ENCODE data around the gene MERTK.
A peak's percentile ranks its signal among the peaks of the same experiment; 100 is the strongest.
"Not testable (repeated sequence)": the region's sequence is repeated elsewhere in the genome, so short reads cannot be mapped to it uniquely, and the experiment has no call there.

Gene MERTK

DNA sequence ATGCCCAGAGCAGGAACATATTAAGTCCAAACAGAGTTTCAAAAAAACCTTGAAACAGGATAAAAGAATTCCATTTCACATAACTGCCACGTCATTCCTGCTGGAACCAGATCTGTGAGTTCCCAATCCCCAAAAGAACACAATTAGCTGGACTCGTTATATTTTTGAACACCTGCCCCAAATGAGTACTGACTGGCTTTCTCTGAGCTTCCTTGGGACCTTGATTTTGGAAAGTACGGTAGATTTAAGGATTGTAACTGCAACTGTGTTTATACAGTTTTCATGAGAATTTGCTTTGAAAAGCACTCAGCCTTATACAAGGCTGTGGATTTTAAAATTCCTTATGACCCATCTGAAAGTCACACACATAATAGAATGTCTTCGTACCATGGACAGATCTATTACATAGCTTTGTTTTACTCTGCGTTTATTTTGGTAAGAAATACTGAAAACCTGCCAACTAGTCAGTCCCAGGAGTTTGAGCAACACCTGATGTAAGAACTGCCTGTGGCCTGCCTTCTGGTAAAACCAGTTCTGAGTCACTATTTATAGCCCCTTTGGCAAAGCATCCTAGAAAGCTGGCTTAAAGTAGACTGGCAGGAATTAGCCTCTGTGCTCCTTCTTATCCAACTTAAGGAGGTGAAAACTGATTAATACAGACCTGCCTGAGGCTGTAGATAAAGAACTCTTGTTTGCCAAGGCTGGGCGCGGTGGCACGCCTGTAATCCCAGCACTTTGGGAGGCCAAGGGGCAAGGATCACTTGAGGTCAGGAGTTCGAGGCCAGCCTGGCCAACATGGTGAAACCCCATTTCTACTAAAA is 48.1 kb downstream of the MERTK start:
- peak; percentile 62 for DNase-seq

DNA sequence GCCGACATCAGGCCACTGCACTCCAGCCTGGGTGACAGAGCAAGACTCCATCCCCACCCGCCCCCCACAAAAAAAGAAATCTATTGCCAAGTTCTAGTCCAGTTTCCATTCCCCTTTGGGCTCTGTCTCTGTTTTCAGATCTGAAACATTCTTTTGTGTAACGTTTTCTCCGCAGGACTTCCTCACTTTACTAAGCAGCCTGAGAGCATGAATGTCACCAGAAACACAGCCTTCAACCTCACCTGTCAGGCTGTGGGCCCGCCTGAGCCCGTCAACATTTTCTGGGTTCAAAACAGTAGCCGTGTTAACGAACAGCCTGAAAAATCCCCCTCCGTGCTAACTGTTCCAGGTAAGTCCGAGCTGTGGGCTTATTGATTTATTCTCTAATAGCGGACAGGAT is 48.8 kb downstream of the MERTK start:
- DNase-seq: no peak

DNA sequence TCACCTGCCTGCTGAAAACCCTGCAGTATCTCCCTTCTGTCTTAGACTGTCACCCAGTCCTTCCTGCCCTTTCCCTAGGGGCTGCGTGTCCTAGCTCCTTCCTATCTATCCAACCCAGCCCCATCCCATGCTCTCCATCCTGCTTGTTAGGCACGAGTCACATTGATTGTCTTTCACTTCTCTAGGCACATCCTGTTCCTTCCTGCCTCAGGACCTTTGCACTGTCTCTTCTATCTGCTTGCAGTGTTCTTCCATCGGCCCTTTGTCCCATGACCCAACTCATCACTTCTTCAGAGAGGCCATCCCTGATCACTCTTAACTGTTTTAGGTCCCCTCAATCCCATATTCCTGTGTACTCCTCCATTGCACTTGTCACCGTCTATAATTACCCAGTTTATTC is 50.4 kb downstream of the MERTK start:
- no peak for DNase-seq

DNA sequence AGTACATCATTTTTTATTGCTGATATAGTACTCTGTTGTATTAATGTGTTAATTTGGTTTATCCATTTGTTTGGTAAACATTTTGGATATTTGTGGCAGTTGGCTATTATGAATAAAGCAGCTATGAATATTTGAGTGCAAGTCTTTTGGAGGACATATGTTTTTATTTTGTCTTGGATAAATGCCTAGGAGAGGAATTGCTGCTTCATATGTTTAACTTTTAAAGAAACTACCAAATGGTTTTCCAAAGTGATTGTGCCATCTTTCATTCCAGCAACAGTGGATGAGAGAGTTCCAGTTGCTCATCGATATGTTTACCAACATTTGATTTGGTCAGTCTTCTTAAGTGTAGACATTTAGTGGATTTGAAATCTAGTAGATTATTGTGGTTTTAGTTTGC is 51.8 kb downstream of the MERTK start:
- DNase-seq: no peak

DNA sequence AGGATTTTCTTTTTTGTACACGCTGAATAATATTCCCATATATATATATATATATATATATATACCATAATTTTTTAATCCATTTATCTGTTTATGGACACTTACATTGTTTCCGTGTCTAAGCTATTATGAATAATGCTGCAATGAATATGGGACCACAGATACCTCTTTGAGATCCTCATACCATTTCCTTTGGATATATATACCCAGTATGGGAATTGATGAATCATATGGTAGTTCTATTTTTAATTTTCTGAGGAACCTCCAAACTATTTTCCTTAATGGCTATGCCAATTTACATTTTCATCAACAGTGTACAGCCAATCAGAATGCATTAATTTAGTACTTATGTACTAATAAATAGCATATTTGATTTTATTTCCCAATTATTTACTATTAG is 53.1 kb downstream of the MERTK start:
- no peak for DNase-seq

DNA sequence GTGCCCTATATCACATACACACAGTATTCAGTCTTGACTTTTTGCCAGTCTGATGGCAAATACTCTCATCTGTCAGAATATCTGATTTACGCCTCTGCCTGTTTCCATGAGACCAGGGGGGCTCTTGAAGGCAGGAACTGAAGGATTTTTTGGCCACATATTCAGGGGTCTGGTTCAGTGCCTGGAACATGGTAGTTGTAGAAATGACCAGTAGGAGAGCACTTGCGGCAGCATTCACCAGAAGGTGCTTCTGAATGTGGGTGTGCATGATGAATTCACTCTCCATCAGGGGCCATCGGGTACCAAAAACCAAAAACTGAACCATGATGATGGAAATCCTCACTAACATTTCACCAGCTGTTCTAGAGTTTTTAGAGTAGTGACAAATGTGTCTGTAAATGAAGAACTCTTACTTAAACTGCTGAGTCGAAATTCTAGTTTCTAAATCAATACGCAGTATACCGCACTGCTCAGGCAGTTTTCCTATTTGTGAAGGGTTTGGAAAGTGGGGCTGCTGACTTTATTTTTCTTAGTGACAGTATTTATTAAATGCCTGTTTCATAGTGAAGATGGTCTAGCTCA is 54.6 kb downstream of the MERTK start:
- DNase-seq: no peak

DNA sequence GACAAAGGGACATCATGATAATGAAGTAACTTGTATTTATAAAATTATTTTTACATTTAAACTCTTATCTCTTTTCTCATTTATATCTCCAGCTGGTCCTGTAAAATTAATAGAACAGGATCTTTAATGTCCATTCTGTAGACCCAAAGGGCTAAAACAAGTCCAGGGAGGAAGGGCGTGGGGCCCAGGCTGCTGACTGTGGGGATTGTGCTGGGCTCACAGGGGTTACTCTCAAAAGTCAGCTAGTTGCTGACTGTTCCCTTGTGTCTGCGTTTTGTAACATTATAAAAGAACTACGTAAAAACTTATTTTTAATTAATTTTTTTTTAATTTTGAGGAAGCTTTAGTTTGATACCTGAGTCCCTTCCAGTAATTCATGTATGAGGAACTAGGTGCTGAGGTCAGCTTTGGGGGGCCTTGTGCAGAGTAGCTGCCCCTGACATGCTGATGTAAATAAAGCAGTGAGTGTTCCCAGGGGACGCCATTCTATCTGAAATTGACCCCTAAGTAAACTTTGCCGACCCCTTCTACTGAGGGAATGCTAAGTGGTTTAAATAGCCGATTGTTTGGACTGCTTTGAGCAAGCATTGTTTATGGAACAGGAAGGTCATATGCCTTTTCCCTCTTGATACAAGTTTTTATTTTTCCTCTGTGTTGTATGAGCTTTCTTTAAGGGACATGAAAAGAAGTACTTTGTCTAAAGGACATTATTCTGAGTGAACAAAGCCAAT is 56.4 kb downstream of the MERTK start:
- no peak for DNase-seq

DNA sequence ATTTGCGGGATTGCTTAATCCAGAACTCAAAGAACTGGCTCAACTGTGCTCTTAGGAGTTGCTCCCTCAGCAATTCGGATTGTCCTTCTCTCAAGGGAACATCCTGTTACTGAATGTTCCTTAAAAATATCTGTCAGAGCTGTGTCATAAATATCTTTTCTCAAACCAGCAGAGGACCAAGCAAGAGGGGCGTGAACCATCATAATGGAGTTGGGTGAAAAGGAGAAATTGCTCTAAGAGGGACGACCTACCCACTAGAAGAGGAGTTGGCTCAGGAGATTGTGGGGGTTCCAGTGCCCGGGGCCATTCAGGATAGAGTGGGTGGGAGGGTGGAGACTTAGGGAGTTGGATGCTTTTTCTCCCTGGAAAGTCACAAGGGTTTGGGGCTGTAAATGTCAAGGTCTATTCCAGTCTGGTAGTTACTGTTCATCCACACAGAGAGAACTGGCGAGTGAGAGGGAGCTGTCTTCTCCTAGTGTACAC is 59.5 kb downstream of the MERTK start:
- DNase-seq: no peak

DNA sequence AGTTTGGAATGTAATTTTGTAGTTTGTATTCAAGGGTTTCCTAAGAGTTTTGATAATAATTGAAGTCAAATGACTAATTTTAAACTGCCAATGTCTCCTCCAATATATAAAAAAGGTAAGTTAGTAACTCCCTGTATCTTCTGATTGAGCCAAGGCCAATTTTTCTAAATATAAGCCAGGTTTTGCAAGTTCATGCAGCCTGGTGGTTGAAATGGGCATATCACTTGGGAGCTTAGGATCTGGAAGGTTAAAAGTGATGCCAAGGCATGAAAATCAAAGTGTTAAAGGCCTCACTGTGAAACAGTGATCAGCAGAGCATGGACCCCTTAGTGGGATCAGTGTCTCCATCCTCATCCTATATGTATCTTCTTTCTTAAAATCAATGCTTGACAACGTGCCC is 60.5 kb downstream of the MERTK start:
- DNase-seq: no peak

DNA sequence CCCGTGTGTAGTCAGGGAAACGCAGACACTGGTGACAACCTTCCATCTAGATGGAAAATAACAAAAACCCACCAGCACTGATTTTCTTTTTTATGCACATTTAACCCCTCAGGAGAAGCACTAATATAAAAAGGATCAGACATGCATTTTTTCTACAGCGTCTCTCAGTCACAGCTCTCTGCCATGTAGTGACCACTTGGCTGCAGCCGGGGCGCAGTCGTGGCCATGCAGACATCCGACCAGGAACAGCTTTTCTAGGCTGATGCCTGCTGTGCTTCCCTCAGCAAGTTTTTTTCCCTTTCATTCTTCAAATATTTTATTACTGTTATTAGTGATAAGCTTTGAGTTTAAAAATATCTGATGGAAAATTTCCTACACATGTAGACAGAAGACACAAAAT is 63.3 kb downstream of the MERTK start:
- no peak for DNase-seq

DNA sequence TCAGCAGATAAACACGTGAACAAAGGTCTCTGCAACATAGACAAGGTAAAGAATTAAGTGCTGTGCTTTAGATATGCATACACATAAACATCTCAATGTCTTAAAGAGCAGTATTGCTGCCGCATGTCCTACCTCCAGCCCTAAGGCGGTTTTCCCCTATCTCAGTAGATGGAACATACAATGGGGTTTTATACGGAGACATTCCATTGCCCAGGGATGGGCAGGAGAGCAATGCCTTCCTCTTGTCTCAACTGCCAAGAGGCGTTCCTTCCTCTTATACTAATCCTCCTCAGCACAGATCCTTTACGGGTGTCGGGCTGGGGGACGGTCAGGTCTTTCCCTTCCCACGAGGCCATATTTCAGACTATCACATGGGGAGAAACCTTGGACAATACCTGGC is 64.7 kb downstream of the MERTK start:
- DNase-seq: not testable (repeated sequence)

DNA sequence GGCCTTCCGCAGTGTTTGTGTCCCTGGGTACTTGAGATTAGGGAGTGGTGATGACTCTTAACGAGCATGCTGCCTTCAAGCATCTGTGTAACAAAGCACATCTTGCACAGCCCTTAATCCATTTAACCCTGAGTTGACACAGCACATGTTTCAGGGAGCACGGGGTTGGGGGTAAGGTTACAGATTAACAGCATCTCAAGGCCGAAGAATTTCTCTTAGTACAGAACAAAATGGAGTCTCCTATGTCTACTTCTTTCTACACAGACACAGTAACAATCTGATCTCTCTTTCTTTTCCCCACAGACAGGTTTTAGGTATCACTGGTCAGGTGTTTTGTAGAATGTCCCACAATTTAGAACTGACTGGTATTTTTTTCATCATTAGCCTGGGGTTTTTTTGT is 65.1 kb downstream of the MERTK start:
- not testable (repeated sequence) for DNase-seq

DNA sequence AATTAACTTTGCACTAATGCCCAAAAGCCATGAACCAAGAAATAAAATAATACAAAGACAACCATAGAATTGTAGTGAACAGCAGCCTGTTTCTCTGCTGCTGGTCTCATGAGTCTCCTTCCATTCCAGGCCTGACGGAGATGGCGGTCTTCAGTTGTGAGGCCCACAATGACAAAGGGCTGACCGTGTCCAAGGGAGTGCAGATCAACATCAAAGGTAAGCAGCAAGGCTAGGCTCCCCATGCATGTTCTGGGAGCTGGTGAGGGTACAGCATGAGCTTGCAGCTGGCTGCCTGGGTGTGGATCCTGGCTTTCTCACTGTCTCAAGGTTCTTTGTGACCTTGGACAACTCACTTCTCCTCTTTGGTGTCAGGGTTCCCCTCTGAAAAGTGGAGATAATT is 66.7 kb downstream of the MERTK start:
- DNase-seq: no peak

DNA sequence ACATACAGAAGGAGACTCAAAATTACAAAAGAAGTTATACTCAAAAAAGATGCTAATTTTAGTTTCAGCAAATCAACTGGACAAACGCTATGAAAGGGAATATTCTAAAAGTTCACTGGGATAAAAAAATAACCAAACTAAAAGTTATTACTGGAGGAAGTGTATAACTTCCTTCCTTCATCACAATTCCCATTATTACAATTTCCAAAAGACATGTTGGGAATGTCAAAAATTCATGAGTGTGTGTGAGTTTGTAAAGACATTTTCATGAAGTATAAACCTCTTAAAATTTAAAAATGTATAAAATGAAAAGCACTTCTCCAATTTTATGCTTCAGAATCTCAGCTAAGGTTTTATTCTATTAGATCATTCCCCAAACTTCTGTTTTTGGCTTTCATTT is 67.8 kb downstream of the MERTK start:
- DNase-seq: no peak

DNA sequence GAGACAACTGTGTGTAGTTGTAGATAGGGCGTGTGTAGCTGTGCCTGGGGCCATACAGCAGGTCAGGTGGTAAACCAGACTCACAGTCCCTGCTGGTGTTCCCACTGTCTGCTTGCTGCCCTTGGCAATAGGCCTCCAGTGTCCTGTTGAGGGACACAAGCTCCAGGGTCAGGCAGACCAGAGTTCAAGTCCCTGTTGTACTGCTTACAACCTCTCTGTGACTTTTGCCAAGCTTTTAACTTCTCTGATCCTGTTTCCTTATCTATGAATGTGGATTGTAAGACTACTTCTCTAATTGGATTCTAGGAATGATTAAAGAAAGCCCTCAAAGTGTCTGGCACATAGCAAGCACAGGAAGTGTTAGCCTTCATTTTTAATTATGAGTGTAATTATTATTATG is 68.6 kb downstream of the MERTK start:
- DNase-seq: no peak

DNA sequence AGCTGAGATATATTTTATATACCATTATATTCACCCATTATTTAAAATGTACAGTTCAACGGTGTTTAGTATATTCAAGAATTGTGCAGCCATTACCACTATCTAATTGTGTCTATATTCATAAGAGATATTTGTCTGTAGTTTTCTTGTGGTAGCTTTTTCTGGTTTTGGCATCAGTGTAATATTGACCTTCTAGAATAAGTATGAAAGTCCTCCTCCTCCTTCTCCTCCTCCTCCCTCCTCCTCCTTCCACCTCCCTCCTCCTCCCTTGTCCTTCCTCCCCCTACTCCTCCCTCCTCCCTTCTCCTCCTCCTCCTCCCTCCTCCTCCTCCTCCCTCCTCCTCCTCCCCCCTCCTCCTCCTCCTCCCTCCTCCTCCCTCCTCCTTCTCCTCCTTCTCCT is 72.0 kb downstream of the MERTK start:
- DNase-seq: no peak

DNA sequence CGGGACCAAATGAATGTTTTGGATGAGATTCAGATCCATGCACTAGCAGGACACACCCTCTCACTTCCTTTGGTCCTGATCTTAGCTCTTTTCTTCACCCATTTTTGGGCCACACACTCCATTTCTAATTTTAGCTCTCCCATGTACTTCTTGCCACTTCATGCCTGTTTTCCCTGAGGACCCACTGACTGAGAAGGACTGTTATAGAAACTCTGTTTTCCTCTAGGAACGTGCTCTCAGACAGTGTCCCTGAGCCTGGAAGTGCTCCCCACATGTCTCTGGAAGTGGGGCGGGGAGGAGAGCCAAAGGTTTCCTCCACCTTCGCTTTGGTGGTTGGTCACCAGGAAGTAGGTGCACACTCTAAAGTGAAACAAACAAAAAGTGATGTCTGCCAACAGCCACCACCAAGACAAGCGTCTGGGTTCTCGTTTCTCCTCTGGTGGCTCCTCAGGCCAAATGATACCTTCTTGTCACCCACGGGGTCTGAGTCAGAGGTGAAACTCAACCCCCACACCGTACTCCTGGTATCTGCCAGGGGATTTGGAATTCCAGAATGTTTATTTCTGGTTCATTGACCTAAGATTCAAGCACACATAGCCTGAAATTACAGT is 74.7 kb downstream of the MERTK start:
- DNase-seq: no peak

DNA sequence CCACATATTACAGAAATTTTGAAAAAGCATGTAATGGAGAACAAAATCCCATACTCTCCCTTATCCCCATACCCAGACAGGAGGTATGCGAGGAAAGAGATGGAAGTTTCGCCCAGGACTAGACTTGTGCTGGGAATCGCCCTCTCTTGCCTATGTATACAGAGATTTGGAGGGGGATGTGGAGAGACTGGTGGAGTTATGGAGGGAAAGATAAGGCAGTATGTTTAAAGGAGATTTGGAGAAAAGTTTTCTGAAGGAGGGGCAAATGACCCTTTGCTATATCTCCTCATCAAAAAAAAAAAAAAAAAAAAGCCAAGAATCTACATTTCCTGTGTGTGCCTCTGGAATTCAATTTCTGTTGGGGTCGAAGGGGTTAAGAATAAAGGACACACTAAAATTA is 75.3 kb downstream of the MERTK start:
- DNase-seq: no peak

DNA sequence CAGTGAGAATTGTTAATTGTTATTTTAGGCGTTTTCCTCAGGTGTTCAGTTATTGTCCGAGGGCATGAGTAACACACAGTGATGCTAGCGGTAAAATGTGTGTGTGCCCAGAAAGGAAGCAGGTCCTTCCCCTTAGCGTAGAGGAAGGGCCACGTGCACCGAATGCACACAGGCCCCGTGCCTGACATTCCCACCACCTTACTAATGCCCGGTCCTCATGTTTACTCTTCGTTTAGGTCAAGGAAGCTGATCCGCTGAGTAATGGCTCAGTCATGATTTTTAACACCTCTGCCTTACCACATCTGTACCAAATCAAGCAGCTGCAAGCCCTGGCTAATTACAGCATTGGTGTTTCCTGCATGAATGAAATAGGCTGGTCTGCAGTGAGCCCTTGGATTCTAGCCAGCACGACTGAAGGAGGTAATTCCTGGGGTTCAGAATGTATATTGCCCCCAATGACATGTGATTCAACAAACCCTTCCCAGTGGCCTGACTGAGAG is 76.7 kb downstream of the MERTK start:
- no peak for DNase-seq

DNA sequence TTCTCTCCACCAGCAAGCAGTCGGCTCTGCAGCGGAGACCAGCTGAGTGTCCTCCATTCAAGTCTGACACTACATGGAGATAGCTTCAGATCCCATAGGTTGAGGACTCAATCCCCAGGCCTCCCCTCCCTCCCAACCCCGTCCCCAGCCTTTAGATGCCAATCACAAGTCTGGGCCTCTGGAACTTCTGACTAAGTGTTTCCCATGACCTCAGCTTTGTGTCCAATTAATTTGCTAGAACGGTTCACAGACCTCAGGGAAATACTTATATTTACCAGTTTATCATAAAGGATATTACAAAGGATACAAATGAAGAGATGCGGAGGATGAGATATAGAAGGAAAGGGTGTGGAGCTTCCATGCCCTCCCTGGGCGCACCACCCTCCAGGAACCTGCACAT is 77.4 kb downstream of the MERTK start:
- no peak for DNase-seq

DNA sequence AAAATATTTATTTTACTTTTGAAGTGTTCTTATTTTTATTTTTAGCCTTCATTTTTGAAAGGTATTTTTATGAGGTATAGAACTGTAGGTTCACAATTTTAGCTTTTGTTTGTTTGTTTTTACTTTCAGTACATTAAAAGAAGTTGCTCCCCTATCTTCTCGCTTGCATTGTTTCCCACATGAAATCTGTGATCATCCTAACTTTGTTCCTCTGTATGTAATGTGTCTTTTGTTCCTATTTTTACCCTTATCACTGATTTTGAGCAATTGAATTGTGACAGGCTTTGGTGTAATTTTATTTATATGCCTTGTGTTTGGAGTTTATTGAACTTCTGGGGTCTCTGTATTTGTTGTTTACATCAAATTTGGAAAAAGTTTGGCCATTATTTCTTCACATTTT is 78.8 kb downstream of the MERTK start:
- DNase-seq: no peak

DNA sequence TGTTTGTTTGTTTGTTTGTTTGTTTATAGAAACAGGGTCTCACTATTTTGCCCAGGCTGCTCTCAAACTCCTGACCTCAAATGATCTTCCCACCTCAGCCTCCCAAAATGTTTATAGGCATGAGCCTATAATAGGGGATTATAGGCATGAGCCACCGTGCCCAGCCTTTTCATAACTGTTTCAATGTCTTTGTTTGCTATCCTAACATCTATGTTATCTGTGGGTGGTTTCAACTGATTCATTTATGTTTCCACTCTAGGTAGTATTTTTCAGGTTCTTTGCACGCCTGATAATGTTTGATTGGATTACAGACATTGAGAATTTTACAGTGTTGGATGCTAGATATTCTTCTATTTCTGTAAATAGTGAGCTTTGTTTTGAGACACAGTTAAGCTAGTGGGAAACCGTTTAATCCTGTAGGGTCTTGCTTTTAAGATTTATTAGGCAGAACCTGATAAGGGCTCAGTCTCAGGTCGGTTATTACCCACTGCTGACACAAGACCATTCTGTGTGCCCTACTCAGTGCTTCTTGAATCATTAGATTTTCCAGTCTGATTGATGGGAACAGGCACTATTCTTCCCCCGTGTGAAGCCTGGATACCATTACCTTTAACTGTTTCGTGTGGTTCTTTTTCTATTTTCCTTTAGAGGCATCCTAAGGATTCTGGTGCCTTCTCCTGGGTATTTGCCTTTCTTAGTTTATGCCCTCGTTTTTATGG is 80.2 kb downstream of the MERTK start:
- DNase-seq: no peak

DNA sequence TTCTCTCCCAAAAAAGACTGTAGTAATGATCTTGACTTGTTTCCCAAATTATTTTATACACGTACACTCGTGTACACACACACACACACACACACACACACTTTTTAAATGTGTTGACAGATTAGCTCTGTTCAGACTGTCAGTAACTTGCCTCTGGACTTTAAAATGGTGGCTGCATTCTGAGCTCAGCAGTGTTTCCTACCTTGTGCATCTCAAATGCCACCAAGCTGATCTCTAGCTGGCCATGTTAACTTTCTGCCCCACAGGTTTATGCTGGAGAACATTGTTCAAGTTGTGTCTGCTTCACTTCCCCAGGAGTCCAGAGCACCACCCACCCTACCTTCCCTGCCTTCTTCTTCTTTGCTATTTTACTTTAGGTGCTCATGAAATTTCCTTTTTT is 83.3 kb downstream of the MERTK start:
- DNase-seq: no peak

Measured in NCI-H510A (cell line).